ENCODE measurements around the gene HNRNPUL2.

GRCh38 chr11:62755086-62755615, 27.9 kb upstream of the HNRNPUL2 start:
- TF ChIP-seq, protein P1, sequence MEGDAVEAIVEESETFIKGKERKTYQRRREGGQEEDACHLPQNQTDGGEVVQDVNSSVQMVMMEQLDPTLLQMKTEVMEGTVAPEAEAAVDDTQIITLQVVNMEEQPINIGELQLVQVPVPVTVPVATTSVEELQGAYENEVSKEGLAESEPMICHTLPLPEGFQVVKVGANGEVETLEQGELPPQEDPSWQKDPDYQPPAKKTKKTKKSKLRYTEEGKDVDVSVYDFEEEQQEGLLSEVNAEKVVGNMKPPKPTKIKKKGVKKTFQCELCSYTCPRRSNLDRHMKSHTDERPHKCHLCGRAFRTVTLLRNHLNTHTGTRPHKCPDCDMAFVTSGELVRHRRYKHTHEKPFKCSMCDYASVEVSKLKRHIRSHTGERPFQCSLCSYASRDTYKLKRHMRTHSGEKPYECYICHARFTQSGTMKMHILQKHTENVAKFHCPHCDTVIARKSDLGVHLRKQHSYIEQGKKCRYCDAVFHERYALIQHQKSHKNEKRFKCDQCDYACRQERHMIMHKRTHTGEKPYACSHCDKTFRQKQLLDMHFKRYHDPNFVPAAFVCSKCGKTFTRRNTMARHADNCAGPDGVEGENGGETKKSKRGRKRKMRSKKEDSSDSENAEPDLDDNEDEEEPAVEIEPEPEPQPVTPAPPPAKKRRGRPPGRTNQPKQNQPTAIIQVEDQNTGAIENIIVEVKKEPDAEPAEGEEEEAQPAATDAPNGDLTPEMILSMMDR (IDR thresholded peaks at IDR 0.05 in 8 of 11, conservative IDR thresholded peaks at IDR 0.05 in 3 of 11) = no peak
- TF ChIP-seq POLR2A (IDR thresholded peaks at IDR 0.05) (no peak), POLR2AphosphoS5 (IDR thresholded peaks at IDR 0.05) (no peak)

Measured in spleen (tissue), 7 donors.